DMS 273 (cell line): ENCODE measurements around the gene GGT6.
A peak's percentile ranks its signal among the peaks of the same experiment; 100 is the strongest.

Experiments used
- DNase-seq: peaks from one replicate; lab custom pipeline; 2025; ENCODE audit not compliant: unreplicated experiment; lab: John Stamatoyannopoulos, UW

Gene GGT6

DNA sequence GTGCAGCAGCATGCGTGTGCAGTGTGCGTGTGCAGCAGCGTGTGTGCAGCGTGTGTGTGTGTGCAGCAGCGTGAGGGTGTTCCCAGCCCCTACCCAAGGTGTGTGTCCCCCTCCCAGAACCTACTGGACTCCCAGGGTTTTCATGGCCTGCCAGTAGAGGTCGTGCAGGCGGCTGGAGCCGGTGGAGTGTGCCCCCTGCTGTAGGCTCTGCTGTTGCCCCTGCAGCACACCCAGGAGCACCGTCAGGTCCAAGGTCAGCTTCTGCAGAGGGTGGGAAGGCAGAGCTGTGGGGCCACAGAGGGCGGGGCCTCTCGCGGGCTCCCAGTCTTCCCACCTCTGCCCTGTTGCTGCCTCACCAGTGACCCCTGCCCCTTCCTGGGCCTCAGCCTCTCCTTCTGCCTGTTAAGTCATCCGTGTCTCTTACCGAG lies 20.1 kb downstream of the GGT6 start:
- DNase-seq: peak; percentile 39

DNA sequence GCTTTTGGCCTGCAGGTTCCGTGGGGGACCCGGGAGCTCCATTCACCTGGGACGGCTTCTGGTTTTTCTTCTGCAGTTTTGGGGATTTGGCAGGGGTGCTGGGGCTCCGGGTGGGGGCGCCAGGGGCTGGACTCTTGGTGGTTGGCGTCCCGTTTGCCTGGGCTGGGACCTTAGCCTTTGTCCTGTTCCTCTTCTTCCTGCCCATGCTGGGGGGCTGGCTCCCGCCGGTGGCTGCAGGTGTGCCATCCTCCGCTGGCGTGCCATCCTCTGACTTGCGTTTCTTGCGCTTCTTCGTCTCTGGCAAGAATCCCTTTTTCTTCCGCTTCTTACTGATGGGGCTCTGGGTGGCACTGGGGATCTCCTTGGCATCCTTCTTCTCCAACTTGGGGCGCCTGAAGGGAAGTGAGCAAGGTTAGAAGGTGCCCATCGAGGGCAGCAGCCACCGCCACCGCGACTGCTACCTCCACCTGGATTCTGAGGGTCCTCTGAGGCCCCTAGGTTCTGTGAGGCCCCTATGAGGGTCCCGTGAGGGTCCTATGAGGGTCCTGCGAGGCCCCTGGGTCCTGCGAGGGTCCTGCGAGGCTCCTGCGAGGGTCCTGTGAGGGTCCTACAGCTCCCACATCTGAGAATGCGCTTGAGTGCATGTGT lies 20.7 kb downstream of the GGT6 start:
- DNase-seq: no peak

DNA sequence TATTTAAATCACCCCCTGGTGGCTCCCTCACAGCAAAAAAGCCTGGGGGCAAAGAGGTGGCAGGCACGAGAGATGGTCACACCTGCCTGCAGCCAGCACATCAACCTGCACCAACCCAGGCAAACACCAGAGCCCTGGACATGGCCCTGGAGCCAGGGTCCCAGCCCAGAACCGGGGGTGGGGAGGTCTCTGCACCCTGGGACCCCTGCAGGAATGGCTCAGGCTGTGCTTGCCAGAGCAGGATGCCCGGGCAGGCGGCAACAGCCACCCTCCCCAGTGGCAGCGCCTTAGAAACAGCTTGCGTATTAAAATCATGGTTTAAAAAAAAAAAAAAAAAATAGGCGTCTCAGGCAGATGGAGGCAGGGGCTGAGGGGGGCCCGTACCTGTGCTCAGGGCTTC lies 21.4 kb downstream of the GGT6 start:
- DNase-seq: peak; percentile 33

DNA sequence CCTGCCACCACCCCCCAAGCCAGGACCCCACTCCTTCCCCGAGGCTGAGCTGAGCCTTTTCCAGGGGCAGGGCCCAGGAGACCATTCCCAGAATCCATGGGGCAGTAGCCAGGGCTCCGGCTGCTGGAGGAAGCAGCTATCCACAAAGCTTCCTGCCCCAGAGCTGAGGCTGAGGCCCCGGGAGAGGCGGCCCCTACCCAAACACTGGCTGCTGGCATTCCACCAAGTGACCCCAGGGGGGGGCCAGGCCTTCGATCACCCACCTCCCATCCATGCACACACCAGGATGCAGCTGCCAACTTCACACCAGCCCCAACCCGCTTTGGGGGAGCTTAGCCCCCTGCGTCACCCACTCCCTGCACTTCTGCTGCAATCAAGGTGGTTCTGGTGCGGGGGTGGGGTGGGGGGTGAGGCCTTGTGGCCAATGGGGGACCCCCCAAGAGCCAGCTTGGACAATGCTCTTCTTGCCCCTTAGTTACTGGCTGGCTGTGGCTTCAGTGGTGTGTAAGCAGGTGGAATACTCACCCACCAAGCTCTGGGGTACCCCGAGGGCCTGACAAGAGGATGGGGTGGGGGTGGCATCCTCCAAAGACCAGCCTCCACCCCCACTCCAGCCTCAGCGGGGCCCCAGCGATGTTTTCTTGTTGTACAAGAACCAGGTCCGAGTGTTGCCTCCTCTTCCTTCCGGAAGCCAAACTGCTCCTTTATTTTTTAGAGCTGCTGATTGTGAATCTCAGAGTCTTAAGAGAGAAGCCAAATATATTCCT lies 22.0 kb downstream of the GGT6 start:
- no peak for DNase-seq

DNA sequence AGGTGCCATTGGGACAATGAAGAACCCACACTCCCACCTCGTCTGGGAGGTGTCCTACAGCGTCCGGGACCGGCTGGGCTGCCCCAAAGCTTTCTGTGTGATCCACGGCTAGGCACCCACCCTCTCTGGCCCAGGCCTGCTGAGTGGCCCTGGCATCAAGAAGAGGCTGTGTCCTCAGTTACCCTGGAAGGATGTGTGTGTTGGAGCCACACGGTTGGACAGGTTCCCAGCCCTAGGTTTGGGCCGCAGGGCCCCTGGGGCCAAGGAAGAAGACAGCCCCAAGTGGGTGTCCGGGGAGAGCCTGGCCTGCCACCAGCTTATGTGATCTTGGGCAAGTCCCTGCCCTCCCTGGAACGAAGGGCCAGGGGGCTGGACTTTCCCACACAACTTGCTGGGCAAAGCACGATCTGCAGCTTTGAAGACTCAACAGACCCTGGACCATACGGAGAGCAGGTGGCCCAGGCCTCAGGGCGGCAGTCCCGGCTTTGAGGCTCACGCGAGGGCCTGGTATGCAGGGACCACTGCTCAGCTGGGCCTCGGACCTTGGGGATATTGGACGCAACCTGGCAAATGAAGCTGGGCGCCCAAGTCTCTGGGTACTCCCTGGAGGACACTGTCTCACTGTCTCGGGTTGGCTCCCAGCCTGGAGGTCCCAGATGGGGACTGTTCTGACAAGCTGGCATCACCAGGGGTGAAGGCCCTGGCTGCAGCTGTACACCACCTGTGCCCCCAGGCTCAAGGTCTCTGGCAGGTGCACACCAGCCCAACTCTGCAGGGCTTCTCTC lies 22.7 kb downstream of the GGT6 start:
- DNase-seq: peak; percentile 88

DNA sequence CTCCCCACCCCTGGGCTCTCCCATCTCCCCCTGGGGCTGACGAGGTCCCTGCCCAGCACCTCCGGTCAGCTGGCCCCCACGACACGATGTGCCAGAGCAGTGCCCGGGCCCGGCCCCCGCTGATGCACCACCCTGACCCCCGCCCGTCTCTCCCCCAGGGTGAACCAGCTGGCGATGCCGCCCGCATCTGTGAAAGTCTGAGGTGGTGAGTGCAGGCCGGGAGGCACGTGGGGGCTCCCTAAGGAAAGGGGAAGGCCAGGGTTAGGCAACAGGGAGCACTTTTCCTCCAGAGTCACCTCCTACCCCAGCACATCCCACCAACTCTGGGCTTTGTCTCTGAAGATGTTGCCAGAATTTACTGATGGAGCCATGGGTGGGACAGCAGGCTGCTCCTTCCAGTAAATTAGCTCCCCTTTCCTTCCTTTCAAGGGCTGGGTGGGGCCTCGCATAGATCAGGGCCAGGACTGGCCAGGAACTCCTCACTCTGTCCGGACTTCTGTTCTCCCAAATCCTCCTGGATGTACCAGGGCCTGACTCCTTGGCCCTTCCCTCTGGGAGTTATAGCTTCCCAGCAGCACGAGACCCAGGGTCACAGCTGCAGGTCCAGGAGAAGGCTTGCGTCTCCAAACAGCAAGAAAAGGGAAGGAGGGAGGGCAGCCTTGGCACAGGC lies 23.5 kb downstream of the GGT6 start:
- DNase-seq: peak; percentile 78

DNA sequence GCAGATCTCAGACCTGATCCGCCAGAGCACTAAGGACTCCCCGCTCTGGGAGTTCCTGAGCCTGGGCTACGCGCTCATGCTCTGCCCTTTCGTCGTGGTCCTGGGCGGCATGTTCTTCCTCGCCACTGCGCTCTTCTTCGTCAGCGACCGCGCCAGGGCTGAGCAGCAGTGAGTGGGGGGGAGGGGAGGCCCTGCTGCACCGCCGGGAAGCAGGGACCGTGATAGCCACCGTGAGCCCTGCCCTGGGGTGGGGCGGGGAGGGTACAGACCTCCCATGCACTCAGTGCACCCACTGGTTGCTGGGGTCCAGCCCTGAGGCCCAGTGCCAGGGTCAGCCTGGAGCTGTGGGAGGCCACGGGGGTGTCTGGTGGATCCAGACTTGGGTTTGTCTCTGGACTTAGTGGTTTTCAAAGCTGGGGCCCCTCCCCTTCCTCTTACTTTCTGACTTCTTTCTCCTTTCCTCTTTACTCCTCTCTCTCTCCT lies 24.1 kb downstream of the GGT6 start:
- peak; percentile 62 for DNase-seq

DNA sequence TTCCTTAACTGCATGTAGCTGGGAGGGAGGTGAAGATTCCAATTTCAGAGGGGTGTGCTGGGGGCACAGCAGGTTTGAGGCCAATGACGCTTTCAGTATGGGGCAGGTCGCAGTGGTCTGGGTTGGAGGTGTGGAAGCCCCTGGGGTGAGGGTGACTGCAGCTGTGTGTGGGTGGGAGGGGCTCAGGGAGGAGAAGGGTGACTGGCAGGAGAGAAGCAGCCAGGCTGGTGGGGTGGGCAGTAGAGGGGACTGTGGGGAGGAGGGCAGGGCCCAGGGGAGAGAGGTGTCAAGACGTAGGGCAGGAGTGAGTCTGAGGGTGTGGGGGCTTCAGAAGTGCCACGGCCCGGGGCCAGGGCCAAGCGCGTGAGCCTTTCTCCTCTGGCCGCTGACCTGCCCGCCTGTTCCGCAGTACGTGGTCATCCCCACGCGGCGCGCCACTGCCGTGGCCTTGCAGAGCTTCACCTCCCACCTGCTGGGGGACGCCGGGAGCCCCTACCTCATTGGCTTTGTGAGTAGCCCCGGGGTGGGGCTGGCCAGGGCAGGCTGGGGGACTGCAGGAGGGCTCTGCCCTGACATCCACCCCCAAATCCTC lies 24.6 kb downstream of the GGT6 start:
- DNase-seq: peak; percentile 53

DNA sequence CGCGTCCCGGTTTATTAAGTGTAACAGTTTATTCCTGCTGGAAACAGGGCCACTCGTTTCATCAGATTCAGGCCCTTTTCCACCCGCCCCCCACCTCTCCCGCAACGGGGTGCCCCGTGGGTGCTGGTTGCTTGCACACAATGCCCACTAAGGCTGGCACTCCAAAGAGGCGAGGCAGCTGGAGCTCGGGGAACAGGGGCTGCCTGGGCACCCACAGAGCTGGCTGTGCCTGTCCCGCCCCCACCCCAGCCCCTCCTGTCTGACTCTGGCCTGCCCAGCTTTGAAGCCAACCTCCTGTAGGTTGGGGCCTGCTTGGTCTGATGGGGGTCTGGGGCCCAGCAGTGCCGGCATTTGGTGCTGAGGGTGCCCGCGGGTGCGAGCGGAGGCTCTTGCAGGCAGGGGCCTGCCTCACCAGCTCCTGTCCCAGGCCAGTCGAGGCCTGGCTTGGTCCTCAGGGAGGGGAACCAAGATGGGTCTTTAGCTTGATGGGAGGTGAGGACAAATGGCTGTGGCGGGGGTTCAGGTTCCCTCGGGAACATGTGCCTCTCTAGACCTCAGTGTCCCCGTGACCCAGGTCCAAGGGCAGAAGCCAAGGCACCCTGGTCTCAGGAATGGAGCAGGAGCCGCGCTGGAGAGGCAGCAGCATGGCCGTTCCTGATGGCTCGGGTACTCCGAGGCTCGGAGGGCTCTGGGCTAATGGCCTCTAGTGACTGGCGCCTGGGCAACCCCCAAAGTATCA lies 25.3 kb downstream of the GGT6 start:
- DNase-seq: peak; percentile 53

DNA sequence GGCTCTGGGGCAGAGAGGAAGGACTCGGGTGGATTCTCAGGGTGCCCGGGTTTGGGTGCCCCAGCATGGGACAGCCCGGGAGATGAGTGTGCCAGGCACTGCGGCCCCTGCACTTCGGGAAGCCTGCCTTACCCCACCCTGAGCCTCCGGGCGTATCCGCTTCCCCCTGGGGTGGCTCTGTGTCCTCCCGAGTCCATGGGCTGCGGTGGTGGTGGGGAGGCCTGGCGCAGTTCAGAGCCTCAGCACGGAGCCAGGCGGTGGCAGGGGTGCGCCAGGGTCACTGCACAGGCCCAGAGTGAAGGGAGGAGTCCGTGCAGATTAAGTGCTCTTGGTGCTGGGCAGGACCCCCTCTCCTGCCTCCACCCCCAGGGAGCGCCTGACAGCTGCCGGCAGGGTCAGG lies 25.9 kb downstream of the GGT6 start:
- DNase-seq: peak; percentile 48

DNA sequence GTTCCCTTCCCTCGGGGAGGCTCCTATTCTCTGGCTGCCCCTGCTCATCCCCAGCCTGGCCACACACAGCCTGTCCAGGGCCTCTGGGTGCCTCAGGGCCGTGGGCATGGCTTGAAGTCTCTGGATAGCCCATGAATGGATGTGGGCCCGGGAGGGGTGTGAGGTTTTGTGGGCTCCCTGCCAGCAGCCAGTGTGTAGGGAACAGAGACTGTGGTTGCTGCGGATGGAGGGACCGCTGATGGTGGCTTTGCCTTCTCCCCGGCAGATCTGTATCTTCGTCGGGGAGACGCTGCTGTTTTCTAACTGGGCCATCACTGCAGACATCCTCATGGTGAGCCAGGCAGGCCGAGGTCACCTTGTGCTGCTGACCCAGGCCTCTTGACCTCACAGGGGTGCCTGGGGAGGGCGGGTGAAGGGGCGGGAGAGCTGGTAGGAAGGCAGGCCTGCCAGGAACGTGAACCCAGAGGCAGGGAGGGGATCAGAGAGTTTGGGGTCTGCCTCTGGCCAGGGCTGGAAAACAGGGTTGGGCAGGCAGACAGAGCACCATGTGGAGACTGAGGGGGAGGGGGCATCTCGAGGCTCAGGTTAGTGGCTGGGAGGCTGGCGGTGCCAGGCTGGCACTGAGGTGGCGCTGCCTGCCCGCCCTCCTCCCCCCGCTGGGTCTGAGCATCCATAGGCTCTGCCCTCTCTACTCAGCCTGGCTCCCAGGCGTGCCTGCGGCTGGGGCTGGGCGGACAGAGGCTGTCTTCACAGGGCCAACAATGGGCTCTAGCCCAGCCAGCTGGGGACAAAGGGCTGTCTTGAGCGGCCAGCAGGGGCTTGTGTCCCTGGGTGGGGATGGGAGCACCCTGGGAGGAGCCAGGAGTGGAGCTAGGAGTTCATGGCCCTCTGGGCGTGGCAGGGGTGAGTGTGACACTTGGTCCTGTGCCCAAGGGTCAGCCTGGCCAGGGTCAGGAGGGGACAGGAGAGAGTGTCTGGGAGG lies 26.6 kb downstream of the GGT6 start:
- peak; percentile 80 for DNase-seq

DNA sequence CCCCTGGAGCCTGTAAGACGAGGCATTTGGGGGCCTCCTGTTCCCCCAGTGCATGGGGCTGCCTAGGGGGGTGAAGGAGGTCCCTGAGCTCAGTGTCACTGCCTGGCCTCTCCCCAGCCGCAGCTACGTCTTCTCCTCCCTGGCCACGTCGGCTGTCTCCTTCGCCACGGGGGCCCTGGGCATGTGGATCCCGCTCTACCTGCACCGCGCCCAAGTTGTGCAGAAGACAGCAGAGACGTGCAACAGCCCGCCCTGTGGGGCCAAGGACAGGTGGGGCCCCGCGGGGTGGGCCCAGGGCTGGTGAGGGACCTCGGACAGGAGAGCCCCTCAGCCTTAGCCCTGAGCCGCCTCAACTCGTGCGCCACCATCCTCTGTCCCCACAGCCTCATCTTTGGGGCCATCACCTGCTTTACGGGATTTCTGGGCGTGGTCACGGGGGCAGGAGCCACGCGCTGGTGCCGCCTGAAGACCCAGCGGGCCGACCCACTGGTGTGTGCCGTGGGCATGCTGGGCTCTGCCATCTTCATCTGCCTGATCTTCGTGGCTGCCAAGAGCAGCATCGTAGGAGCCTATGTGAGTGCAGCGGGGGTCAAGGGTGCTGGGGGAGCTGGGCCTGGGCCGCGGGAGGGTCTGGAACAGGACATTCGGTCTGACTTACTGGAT lies 27.4 kb downstream of the GGT6 start:
- DNase-seq: no peak

DNA sequence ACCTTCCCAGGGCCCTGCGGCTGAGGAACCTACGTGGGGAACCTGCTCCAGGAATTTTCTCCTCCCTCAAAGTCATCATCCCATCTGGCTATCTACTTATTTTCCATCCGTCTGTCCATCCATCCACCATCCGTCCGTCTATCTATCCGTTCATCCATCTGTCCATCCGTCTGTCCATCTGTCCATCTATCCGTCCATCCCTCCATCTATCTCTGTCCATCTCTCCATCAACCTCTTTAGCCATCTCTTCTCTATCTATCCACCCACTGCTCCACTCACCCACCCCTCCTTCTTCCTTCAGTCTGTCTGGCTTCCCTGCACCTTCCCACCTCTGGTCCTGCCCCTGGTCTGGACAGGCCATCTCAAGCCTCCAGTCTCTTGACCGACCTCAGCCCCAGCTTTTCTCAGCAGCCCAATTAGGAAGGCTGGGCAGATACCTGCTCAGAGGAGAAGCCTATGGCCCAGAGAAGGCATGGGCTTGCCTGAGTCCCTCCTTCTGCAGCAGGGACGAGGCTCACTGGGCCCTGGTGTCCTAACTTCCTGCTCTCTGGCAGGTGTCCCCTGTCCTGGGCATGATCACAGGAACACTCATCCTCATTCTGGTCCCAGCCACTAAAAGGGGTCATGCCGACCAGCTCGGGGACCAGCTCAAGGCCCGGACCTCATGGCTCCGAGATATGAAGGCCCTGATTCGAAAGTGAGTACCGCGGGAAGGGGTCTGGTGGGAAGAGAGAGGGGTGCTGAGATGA lies 28.2 kb downstream of the GGT6 start:
- DNase-seq: no peak

DNA sequence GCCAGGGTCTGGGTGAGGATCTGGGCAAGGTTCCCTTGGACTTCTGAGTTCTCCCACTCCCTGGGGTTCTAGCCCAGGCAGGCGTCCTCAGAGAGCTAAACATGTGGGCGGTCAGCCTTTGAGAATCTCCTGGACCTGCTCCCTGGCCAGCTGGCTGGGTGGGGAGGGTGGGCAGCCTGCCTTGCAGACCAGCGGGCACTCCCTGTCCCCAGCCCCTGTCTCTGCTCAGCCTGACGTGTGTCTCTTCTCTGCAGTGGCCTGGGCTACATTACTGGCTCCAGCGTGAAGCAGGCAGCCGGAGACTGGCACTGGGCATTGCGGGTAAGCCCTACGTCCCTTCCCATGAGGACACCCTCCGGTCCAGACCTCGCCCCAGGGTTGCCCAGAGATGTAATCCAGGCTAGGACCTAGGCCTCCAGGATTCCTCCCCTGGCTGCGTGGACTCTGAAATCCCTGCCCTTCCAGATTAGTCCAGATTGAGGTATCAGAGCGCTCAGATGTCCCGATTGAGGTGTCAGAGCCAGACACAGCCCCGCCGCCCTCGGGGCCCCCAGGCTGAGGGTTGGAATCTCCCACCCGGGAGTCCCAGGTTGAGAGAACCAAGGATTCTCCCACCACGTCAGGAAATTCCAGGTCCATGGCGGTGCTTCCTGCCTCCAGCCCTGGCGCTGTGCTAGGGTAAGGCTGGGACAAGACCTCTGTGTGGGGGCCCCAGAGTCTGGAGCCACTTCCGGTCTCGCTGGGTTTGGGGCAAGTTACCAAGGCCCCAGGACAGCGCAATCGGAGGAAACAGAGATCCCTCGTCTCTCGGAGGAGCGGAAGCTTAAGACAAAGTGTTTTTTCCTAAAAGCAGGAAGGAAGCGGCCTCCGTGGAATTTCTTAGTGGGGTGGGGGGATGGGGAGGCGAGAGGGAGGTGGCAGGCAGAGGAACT lies 29.3 kb downstream of the GGT6 start:
- DNase-seq: peak; percentile 34

DNA sequence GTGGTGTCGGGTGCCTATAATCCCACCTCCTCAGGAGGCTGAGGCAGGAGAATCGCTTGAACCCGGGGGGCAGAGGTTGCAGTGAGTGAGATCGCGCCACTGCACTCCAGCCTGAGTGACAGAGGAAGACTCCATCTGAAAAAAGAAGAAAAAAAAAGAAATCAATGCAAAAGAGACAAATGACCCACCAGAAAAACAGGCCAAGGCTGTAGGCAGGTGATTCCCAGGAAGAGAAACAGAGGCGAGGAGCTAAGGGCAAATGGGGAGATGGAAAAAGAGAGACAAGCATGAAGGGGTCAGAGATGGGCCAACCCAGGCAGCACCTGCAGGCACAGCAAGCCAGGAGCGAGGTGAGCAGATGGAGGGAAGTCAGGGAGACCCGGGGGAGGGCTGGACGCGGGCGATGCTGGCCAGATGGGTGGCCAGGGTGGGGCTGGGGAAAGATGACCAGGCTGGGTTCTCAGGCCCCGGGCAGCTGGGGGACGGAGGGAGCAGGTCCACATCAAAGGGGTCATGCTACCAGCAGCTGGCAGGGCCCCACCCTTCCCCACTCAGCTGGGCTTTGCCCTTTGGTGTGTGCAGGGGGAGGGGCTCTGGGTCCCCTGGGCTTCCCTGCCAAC lies 30.7 kb downstream of the GGT6 start:
- peak; percentile 39 for DNase-seq

DNA sequence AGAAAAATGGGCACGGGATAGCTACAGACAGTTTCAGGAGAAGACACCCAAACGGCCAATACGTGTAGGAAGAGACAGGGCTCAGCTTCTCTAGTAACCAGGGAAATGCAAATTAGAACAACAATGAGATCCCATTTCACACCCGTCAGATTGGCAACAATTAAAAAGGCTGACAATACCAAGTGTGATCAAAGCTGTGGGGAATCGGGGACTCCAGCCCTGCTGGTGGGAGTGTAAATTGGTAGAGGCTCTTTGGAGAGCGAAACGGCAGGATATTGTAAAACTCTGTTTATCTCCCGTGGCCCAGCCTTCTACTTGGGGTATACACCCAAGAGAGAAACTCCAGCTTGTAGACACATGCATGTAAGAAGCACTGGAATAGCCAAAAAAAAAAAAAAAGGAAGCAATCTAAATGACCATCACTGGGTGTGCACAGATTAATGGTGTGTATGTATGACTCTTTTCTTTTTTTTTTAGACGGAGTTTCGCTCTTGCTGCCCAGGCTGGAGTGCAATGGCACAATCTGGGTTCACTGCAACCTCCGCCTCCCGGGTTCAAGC lies 32.7 kb downstream of the GGT6 start:
- no peak for DNase-seq
